OCI-LY7 (cell line): ENCODE data around the gene MYL6. TPM values are rescaled to one million over a fixed set of nuclear protein-coding genes. Genes with fewer than 3 reads are reported as not detected.

Source experiments
- BruUV-seq: library from RNA; stranded (reverse); fragments of 400-500 nt; replicated peaks from 2 replicates; lab custom pipeline; 2021; lab: Mats Ljungman, UMichigan
- CTCF ChIA-PET: fragments of 300-600 bp; sonication (Branson Sonifier 250); formaldehyde crosslinking; loops from one replicate; lab custom pipeline; 2022; ENCODE audit warnings: antibody characterized with exemption; ENCODE audit not compliant: unreplicated experiment; lab: Charles Lee
- POLR2A ChIA-PET: fragments of 300-600 bp; sonication (Branson Sonifier 250); formaldehyde crosslinking; loops from one replicate; lab custom pipeline; 2022; ENCODE audit warnings: antibody characterized with exemption; lab: Charles Lee
- DNase-seq: peaks from one replicate; pipeline ENCODE4 v3.0.0-alpha.2; 2015; ENCODE audit warnings: low spot score
- H2AFZ ChIP-seq: fragments of 200-600 bp; sonication (generic), shearing (Covaris generic); 2 replicates; pipeline ENCODE4 v1.6.1; 2014; ENCODE audit warnings: mild to moderate bottlenecking, antibody characterized with exemption, low read length, moderate library complexity
- H3K27ac ChIP-seq: fragments of 200-600 bp; sonication (generic); 2 replicates; pipeline ENCODE4 v1.5.1; 2014; ENCODE audit warnings: mixed run types, low read depth, mild to moderate bottlenecking, moderate library complexity, low read length, inconsistent platforms; ENCODE audit not compliant: poor library complexity, severe bottlenecking
- H3K36me3 ChIP-seq: fragments of 200-600 bp; sonication (generic); 2 replicates; pipeline ENCODE4 v1.6.1; 2014; ENCODE audit warnings: mild to moderate bottlenecking, antibody characterized with exemption, low read length, moderate library complexity, mixed read lengths; ENCODE audit not compliant: insufficient read depth
- H3K4me1 ChIP-seq: fragments of 200-600 bp; sonication (generic); 2 replicates; pipeline ENCODE4 v1.5.1; 2014; ENCODE audit warnings: mild to moderate bottlenecking, low read length; ENCODE audit not compliant: insufficient read depth, poor library complexity, severe bottlenecking
- H3K4me2 ChIP-seq: fragments of 200-600 bp; sonication (generic); 2 replicates; pipeline ENCODE4 v1.6.1; 2014; ENCODE audit warnings: mild to moderate bottlenecking, low read length
- H3K4me3 ChIP-seq: fragments of 200-600 bp; sonication (generic); 2 replicates; pipeline ENCODE4 v1.5.1; 2014; ENCODE audit warnings: mild to moderate bottlenecking, low read depth, low read length; ENCODE audit not compliant: poor library complexity, severe bottlenecking
- H3K79me2 ChIP-seq: fragments of 200-600 bp; sonication (generic); 2 replicates; pipeline ENCODE4 v1.6.1; 2016; ENCODE audit warnings: low read depth, mild to moderate bottlenecking, low read length, moderate library complexity, mixed read lengths; ENCODE audit not compliant: insufficient read depth
- H3K9me2 ChIP-seq: fragments of 200-600 bp; sonication (generic); 2 replicates; pipeline ENCODE4 v1.6.1; 2016; ENCODE audit warnings: mild to moderate bottlenecking, low read length, mixed read lengths; ENCODE audit not compliant: insufficient read depth
- H3K9me3 ChIP-seq: fragments of 200-600 bp; sonication (generic); 2 replicates; pipeline ENCODE4 v1.6.1; 2014; ENCODE audit warnings: mild to moderate bottlenecking, mixed run types, low read length, mixed read lengths
- H4K20me1 ChIP-seq: fragments of 200-600 bp; sonication (generic); 2 replicates; pipeline ENCODE4 v1.6.1; 2014; ENCODE audit warnings: mild to moderate bottlenecking, antibody characterized with exemption, low read length, moderate library complexity, mixed read lengths; ENCODE audit not compliant: insufficient read depth
- EZH2phosphoT487 ChIP-seq: fragments of 200-600 bp; sonication (generic); IDR thresholded peaks from 2 replicates; pipeline ENCODE4 v1.6.1; 2018; ENCODE audit warnings: low read depth, borderline replicate concordance, mild to moderate bottlenecking, mixed run types, antibody characterized with exemption, low read length, moderate library complexity, mixed read lengths
- intact Hi-C: fragments of 100-400 bp; cut with micrococcal nuclease; formaldehyde crosslinking; loops from one replicate; pipeline ENCODE4 v1.10.0; 2022; ENCODE audit not compliant: unreplicated experiment
- total RNA-seq, 2 experiments: library from RNA; depleted of rRNA in 1 of 2; stranded (reverse); fragments of >200 nt in 1 of 2; shearing (Covaris generic) in 1 of 2; gene quantifications; 2 replicates each; pipeline ENCODE4 v1.2.3, GENCODE V29; 2014 to 2022
- TF ChIP-seq, protein P1 (sequence below): fragments of 200-600 bp; sonication (generic); conservative IDR thresholded peaks from 2 replicates; pipeline ENCODE4 v1.5.1; 2014; ENCODE audit warnings: mild to moderate bottlenecking, antibody characterized with exemption, low read length, moderate library complexity, mixed read lengths

The MYL6 gene
- total RNA-seq, 2 experiments from 2014 or later: 468 to 574 TPM

DNA sequence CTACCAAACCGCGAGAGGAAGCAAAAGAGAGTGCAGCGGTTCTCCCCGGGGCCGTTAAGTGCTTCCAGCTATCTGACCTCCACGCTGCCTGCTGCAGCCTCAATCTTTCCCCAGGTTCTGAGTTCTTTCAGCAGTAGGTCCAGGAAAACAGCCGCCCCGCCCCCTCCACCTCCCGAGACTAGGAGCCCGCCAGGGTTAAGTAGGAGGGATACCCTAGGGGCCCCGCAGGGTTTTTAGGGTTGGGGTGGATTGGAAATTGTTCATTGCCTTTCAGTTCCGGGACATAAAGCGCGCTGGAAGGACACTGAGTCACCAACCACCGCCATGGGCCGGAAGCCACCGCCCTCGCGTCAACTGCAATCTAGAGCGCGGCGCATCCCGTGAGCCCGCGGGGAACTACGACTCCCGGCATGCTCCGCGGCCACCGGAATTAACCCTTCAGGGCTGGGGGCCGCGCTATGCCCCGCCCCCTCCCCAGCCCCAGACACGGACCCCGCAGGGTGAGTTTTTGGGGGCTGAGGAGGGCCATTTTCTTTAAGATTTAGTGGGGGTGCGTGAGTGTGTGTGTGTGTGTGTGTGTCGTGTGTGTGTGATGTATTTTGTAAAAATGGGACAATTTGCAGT, 5.9 kb upstream of the MYL6 start, which contains the start of gene MYL6B:
Gene MYL6B (plus strand): TSS at position 456 of the 624 bp plus-strand sequence. CDS start 1,332 bp downstream, outside the sequence.
- CTCF ChIA-PET: no interaction called here
- H3K9me2 ChIP-seq: no peaks in the 10 kb centered on the region
- no peak for TF ChIP-seq EZH2phosphoT487
- TF ChIP-seq, protein P1, sequence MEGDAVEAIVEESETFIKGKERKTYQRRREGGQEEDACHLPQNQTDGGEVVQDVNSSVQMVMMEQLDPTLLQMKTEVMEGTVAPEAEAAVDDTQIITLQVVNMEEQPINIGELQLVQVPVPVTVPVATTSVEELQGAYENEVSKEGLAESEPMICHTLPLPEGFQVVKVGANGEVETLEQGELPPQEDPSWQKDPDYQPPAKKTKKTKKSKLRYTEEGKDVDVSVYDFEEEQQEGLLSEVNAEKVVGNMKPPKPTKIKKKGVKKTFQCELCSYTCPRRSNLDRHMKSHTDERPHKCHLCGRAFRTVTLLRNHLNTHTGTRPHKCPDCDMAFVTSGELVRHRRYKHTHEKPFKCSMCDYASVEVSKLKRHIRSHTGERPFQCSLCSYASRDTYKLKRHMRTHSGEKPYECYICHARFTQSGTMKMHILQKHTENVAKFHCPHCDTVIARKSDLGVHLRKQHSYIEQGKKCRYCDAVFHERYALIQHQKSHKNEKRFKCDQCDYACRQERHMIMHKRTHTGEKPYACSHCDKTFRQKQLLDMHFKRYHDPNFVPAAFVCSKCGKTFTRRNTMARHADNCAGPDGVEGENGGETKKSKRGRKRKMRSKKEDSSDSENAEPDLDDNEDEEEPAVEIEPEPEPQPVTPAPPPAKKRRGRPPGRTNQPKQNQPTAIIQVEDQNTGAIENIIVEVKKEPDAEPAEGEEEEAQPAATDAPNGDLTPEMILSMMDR: no peak
- POLR2A ChIA-PET: interaction anchor here (0.6 to 1.9 kb wide), 8 partner anchors 13 to 114 kb away, joined by 3 to 13 read pairs (median 3); partner anchors contain the start of genes ESYT1 and ZC3H10
- H3K4me2 ChIP-seq: peak within 1 kb of the TSS; percentile 95
- no peaks in the 10 kb centered on the region for H4K20me1 ChIP-seq
- intact Hi-C loops: loop anchor here (1.0 kb wide), 2 partner anchors 26 to 33 kb away; no protein-coding TSS in a partner anchor
- H3K9me3 ChIP-seq: no peaks in the 10 kb centered on the region
- H3K4me3 ChIP-seq: peak within 1 kb of the TSS; percentile 77
- TSS peak; percentile 80 for BruUV-seq
- peak within 1 kb of the TSS; percentile 75; the same call in 1 of the 2 replicates for H2AFZ ChIP-seq
- H3K36me3 ChIP-seq: peaks cover 12% of the 10 kb centered on the region; the same call in 1 of the 2 replicates
- H3K4me1 ChIP-seq: peaks cover 34% of the 10 kb centered on the region
- peak; percentile 95 for DNase-seq
- peak within 1 kb of the TSS; percentile 87 for H3K27ac ChIP-seq
- peaks cover 11% of the 10 kb centered on the region; the same call in 1 of the 2 replicates for H3K79me2 ChIP-seq

DNA sequence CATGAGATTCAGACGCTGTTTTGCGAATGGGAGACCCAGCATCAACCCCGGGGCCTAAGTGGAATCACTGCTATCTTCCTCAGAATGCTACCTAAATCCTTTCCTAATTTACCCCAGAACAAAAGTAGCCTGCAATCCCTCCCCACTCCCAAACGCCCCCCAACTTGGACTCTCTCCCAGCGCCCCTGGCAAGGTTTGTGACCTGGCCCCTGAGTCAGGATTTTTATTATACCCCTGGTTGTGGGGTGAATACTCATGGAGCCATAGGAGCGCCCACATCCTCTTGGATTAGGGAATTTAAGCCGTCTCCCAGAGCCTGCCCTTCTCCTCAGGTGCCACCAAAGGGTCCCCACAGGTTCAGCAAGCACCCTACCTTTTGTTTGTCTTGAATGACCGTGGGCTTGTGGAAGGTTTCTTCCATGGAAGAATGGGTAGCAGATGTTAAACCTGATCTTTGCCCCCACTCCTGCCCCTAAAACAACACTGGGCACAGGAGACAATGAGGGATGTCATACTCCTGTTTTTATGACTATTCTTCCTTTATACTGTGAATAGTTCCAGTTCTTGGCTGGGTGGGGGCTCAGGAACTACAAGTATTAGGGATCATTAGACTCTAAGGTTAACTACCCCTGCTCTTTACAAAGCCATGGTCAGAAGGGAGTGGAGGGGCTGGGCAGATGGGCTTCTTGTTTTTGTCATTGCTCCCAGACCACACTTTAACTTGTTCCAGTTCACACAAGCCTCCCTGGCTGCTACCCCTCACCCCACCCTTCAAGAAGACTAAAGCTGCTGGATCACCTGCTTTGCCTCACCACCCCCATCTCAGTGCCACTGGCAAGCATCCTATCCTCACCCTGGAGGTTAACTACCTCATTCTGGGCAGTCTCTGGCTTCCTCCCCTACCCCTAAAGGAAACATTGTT, 5.1 kb upstream of the MYL6 start:
- H3K79me2 ChIP-seq: peaks cover 11% of the 10 kb centered on the region; the same call in 1 of the 2 replicates
- H3K9me2 ChIP-seq: no peaks in the 10 kb centered on the region
- peak; percentile 22 for DNase-seq
- H3K4me2 ChIP-seq: peak overlapping the region; percentile 95
- no peaks in the 10 kb centered on the region for H3K9me3 ChIP-seq
- H4K20me1 ChIP-seq: no peaks in the 10 kb centered on the region
- CTCF ChIA-PET: no interaction called here
- POLR2A ChIA-PET: interaction anchor here (1.4 kb wide), 1 partner anchor 25 kb away, joined by 4 read pairs; the partner anchor contains the start of gene ESYT1
- peak overlapping the region; percentile 75; the same call in 1 of the 2 replicates for H2AFZ ChIP-seq
- H3K4me1 ChIP-seq: peaks cover 36% of the 10 kb centered on the region
- no TSS peak for BruUV-seq
- peak overlapping the region; percentile 87 for H3K27ac ChIP-seq
- H3K4me3 ChIP-seq: peak overlapping the region; percentile 77
- peaks cover 12% of the 10 kb centered on the region; the same call in 1 of the 2 replicates for H3K36me3 ChIP-seq
- intact Hi-C loops: loop anchor here (1.0 kb wide), 2 partner anchors 27 to 34 kb away; no protein-coding TSS in a partner anchor
- no peak for TF ChIP-seq EZH2phosphoT487
- TF ChIP-seq, protein P1: no peak
